ENCODE results near the gene C4orf50.
"Not testable (repeated sequence)": the region's sequence is repeated elsewhere in the genome, so short reads cannot be mapped to it uniquely, and the experiment has no call there.

C4orf50 gene

DNA sequence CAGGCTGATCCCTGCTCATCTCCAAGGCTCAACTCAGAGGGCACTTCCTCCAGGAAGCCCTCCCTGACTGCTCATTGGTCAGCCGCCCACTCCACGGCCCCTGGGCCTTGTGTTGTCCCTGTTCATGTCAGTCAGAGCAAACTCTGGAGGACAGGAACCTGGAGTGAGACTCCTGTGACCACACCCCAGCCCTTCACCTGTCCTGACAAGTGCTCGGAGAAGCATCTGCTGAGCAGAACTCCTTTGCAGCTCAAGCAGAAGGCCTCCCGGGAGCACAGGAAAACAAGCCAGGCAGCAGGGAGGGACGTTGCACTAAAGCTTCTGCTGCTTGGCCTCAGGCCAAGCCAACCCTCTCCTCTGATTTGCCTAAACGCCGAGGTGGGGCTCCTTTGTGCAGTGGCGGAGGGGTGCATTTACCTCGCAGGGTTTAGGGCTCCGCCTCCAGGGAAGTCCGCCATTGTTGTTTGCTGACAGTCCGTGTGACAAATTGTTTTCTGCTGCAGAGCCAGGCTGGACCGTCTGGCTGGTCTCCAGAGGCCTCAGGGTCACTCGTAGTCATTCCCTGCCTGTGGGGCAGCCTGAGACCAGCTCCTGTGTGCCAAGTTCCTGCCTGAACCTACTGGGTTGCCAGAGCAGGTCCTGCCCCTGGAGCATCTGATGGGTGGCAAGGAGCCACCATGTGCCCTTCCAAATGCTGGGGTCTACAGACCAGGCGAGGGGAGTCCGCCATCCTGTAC is 61.8 kb downstream of the C4orf50 start:
- H3K4me1 ChIP-seq (ENCODE audit: control insufficient read depth, insufficient read depth, low read length) = no peaks in the 10 kb centered on the region
- H3K9me3 ChIP-seq (ENCODE audit: control insufficient read depth in 2 of 2, low read length in 2 of 2) = no peaks in the 10 kb centered on the region
- peaks cover 10 to 27% of the 10 kb centered on the region in 2 donors for H3K27me3 ChIP-seq (ENCODE audit: control insufficient read depth in 1 of 2, insufficient read depth in 2 of 2, low read length in 2 of 2)
- no peaks in the 10 kb centered on the region for H3K36me3 ChIP-seq (ENCODE audit: control insufficient read depth in 2 of 2, insufficient read depth in 2 of 2, low read length in 2 of 2)
- no peak overlapping the region for H3K4me3 ChIP-seq (ENCODE audit: low read length in 2 of 2)
- H3K9ac ChIP-seq (ENCODE audit: low read length in 2 of 2) = no peak overlapping the region
- no peak overlapping the region for H3K27ac ChIP-seq (ENCODE audit: low read length)

- no peak overlapping the region for H3K27ac ChIP-seq (ENCODE audit: low read length)
- H3K9me3 ChIP-seq (ENCODE audit: control insufficient read depth in 2 of 2, low read length in 2 of 2) = no peaks in the 10 kb centered on the region
- no peaks in the 10 kb centered on the region for H3K36me3 ChIP-seq (ENCODE audit: control insufficient read depth in 2 of 2, insufficient read depth in 2 of 2, low read length in 2 of 2)
- no peaks in the 10 kb centered on the region for H3K4me1 ChIP-seq (ENCODE audit: control insufficient read depth, insufficient read depth, low read length)
- no peak overlapping the region for H3K9ac ChIP-seq (ENCODE audit: low read length in 2 of 2)
- H3K4me3 ChIP-seq (ENCODE audit: low read length in 2 of 2) = no peak overlapping the region
- peaks cover 10 to 27% of the 10 kb centered on the region in 2 donors for H3K27me3 ChIP-seq (ENCODE audit: control insufficient read depth in 1 of 2, insufficient read depth in 2 of 2, low read length in 2 of 2)
Observed at GRCh38 chr4:5955856-5956255, 62.4 kb downstream of the C4orf50 start.

- Histone ChIP-seq H3K4me1 (ENCODE audit: control insufficient read depth, insufficient read depth, low read length) (no peaks in the 10 kb centered on the region), H3K9ac (ENCODE audit: low read length in 2 of 2) (no peak overlapping the region), H3K27me3 (ENCODE audit: control insufficient read depth in 1 of 2, insufficient read depth in 2 of 2, low read length in 2 of 2) (peaks cover 10 to 28% of the 10 kb centered on the region in 2 donors), H3K4me3 (ENCODE audit: low read length in 2 of 2) (no peak overlapping the region), H3K27ac (ENCODE audit: low read length) (no peak overlapping the region), H3K9me3 (ENCODE audit: control insufficient read depth in 2 of 2, low read length in 2 of 2) (no peaks in the 10 kb centered on the region), H3K36me3 (ENCODE audit: control insufficient read depth in 2 of 2, insufficient read depth in 2 of 2, low read length in 2 of 2) (no peaks in the 10 kb centered on the region)
Observed at GRCh38 chr4:5955201-5955821, 62.9 kb downstream of the C4orf50 start.

GRCh38 chr4:5954056-5954760 is 64.0 kb downstream of the C4orf50 start:
- Histone ChIP-seq H3K27me3 (ENCODE audit: control insufficient read depth in 1 of 2, insufficient read depth in 2 of 2, low read length in 2 of 2) (peaks cover 8 to 30% of the 10 kb centered on the region in 2 donors), H3K4me3 (ENCODE audit: low read length in 2 of 2) (no peak overlapping the region), H3K9me3 (ENCODE audit: control insufficient read depth in 2 of 2, low read length in 2 of 2) (no peaks in the 10 kb centered on the region), H3K27ac (ENCODE audit: low read length) (no peak overlapping the region), H3K36me3 (ENCODE audit: control insufficient read depth in 2 of 2, insufficient read depth in 2 of 2, low read length in 2 of 2) (no peaks in the 10 kb centered on the region), H3K9ac (ENCODE audit: low read length in 2 of 2) (no peak overlapping the region), H3K4me1 (ENCODE audit: control insufficient read depth, insufficient read depth, low read length) (no peaks in the 10 kb centered on the region)

DNA sequence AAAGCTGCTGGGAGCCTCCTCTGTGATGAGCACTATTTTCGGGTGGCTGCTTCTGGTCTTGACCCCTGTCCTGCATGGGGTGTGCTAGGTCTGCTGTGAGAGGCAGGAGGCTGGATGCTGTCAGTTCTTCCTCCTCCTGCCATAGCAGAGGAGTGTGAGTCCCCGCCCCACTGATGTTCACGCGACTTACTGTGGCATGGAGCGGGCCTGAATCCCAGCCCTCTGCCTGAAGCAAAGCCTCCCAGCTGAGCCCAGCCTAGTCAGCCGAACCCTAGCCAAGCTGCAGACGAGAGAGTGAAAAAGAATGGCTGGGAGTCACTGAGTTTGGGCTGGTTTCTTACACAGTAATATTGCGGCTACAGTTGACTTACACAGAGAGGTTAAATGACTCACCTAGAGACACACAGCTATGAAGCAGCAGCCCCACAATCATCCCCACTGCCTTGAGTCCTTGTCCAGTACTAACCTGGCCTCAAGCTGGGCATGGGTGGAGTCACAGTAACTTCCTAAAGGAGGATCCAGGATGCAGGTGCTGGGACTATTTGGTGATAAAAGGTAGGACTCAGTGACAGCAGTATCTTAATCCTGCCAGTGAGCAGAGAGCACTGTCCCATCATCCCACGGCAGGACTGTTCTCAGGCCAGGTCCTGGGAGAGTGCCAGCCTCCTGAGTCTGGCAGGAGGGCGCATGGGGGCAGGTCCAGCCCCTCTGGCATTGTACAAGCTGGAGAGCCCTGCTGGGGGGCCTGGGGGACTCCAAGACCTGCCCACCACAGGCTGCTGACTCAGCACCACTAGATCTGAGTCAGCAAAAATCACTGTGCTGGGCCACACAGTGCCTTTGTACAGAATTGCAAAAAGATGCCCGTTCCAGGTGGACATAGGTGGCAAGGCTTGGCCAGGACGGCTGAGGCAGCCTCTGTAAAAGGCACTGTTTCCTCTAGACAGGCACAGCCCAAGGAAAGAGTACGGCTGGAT is 65.0 kb downstream of the C4orf50 start:
- Histone ChIP-seq H3K36me3 (ENCODE audit: control insufficient read depth in 2 of 2, insufficient read depth in 2 of 2, low read length in 2 of 2) (no peaks in the 10 kb centered on the region), H3K4me3 (ENCODE audit: low read length in 2 of 2) (no peak overlapping the region), H3K27me3 (ENCODE audit: control insufficient read depth in 1 of 2, insufficient read depth in 2 of 2, low read length in 2 of 2) (peaks cover 8 to 30% of the 10 kb centered on the region in 2 donors)

DNA sequence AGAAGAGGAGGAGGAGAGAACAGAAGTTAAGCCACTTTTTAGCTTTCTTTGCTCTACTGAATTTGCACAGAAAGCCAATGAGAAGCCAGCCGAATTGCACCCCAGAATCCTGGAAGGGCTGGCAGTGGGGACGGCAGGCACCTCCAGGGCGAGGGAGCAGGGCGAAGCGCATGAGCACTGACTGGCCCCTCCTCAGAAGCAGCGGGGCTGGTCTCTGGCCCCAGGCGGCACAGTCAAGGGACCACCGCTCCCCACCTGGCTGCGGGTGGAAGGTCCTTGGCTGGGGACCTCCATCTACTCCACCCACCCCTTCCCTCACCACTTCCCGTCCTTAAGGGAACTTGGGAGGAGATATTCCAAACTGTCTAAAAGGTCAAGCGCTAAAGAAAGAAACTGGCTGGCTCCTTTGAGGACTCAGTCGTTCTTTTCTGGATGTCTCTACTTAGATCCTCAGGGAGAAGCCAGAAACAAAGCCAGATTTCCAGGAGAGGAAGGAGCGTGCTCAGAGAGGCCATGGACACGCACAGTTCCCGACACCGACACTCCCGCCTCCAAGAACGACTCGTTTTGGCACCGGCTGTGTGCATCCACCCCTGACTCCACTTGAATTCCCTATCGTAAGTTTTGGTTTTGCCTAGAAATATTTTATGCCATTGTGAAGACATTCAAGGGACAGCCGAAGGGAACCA is 65.8 kb downstream of the C4orf50 start:
- Histone ChIP-seq H3K27ac (ENCODE audit: low read length) (no peak overlapping the region), H3K27me3 (ENCODE audit: control insufficient read depth in 1 of 2, insufficient read depth in 2 of 2, low read length in 2 of 2) (peaks cover 9 to 27% of the 10 kb centered on the region in 2 donors), H3K9ac (ENCODE audit: low read length in 2 of 2) (no peak overlapping the region), H3K36me3 (ENCODE audit: control insufficient read depth in 2 of 2, insufficient read depth in 2 of 2, low read length in 2 of 2) (no peaks in the 10 kb centered on the region), H3K4me1 (ENCODE audit: control insufficient read depth, insufficient read depth, low read length) (no peaks in the 10 kb centered on the region), H3K4me3 (ENCODE audit: low read length in 2 of 2) (no peak overlapping the region), H3K9me3 (ENCODE audit: control insufficient read depth in 2 of 2, low read length in 2 of 2) (no peaks in the 10 kb centered on the region)

More for the DNA sequence above, 65.0 kb downstream of the C4orf50 start:
- H3K27ac ChIP-seq (ENCODE audit: low read length) = no peak overlapping the region
- H3K4me1 ChIP-seq (ENCODE audit: control insufficient read depth, insufficient read depth, low read length) = no peaks in the 10 kb centered on the region
- H3K9me3 ChIP-seq (ENCODE audit: control insufficient read depth in 2 of 2, low read length in 2 of 2) = no peaks in the 10 kb centered on the region
- no peak overlapping the region for H3K9ac ChIP-seq (ENCODE audit: low read length in 2 of 2)

DNA sequence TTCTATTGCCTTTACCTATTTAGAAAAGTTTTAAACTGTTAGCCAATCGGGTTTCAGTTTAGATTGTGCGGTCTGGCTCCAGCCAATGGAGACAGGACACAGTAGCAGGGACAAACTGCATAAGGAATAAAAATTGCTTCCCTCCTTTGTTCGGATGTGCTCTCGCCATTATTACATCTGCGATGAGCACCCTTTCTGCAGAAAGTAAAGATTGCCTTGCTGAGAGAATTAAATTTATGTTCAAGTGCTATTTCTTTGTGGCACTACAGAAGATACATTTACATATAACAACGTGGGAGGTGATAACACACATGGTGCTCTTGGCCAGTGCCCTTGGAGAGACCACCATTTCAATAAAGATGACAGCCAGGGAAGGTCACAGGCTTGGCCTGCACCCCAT is 71.6 kb downstream of the C4orf50 start:
- not testable (repeated sequence) for H3K27ac ChIP-seq (ENCODE audit: low read length); H3K9ac ChIP-seq (ENCODE audit: low read length in 2 of 2); H3K9me3 ChIP-seq (ENCODE audit: control insufficient read depth in 2 of 2, low read length in 2 of 2); H3K36me3 ChIP-seq (ENCODE audit: control insufficient read depth in 2 of 2, insufficient read depth in 2 of 2, low read length in 2 of 2); H3K4me3 ChIP-seq (ENCODE audit: low read length in 2 of 2); H3K4me1 ChIP-seq (ENCODE audit: control insufficient read depth, insufficient read depth, low read length)
- peaks cover 9 to 15% of the 10 kb centered on the region in 2 donors for H3K27me3 ChIP-seq (ENCODE audit: control insufficient read depth in 1 of 2, insufficient read depth in 2 of 2, low read length in 2 of 2)

- no peaks in the 10 kb centered on the region for H3K36me3 ChIP-seq (ENCODE audit: control insufficient read depth in 2 of 2, insufficient read depth in 2 of 2, low read length in 2 of 2)
- no peak overlapping the region for H3K9ac ChIP-seq (ENCODE audit: low read length in 2 of 2)
- H3K4me1 ChIP-seq (ENCODE audit: control insufficient read depth, insufficient read depth, low read length) = no peaks in the 10 kb centered on the region
- peaks cover 2 to 6% of the 10 kb centered on the region in 2 donors for H3K9me3 ChIP-seq (ENCODE audit: control insufficient read depth in 2 of 2, low read length in 2 of 2)
- H3K27ac ChIP-seq (ENCODE audit: low read length) = no peak overlapping the region
- H3K27me3 ChIP-seq (ENCODE audit: control insufficient read depth in 1 of 2, insufficient read depth in 2 of 2, low read length in 2 of 2) = peaks cover 9 to 15% of the 10 kb centered on the region in 2 donors
- H3K4me3 ChIP-seq (ENCODE audit: low read length in 2 of 2) = no peak overlapping the region
Observed at GRCh38 chr4:5945936-5946335, 72.3 kb downstream of the C4orf50 start.

DNA sequence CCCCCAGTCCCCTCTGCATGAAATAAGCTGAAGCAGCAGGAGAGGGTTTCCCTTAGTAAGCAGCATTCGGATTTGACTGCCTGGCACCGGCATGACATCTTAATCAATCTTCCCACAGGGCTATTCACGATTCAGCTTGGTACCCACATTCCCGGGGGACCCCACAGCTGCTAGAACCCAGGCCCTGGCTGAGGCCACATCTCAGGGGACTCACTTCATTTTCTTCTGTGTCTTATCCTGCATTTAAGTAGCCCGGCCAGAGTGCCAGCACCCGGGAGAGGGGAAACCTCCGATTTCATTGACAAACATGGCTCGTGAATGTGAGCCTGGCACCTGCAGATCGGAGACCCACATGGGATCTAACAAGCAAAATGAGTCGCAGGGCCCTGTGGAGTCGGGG is 73.1 kb downstream of the C4orf50 start:
- Histone ChIP-seq H3K27me3 (ENCODE audit: control insufficient read depth in 1 of 2, insufficient read depth in 2 of 2, low read length in 2 of 2) (peaks cover 9 to 16% of the 10 kb centered on the region in 2 donors), H3K27ac (ENCODE audit: low read length) (no peak overlapping the region), H3K36me3 (ENCODE audit: control insufficient read depth in 2 of 2, insufficient read depth in 2 of 2, low read length in 2 of 2) (no peaks in the 10 kb centered on the region), H3K4me3 (ENCODE audit: low read length in 2 of 2) (no peak overlapping the region), H3K9me3 (ENCODE audit: control insufficient read depth in 2 of 2, low read length in 2 of 2) (peaks cover 5 to 6% of the 10 kb centered on the region in 2 donors), H3K4me1 (ENCODE audit: control insufficient read depth, insufficient read depth, low read length) (no peaks in the 10 kb centered on the region), H3K9ac (ENCODE audit: low read length in 2 of 2) (no peak overlapping the region)

- Histone ChIP-seq H3K27me3 (ENCODE audit: control insufficient read depth in 1 of 2, insufficient read depth in 2 of 2, low read length in 2 of 2) (peaks cover 9 to 13% of the 10 kb centered on the region in 2 donors), H3K9me3 (ENCODE audit: control insufficient read depth in 2 of 2, low read length in 2 of 2) (peaks cover 5 to 6% of the 10 kb centered on the region in 2 donors), H3K9ac (ENCODE audit: low read length in 2 of 2) (no peak overlapping the region), H3K27ac (ENCODE audit: low read length) (no peak overlapping the region), H3K4me1 (ENCODE audit: control insufficient read depth, insufficient read depth, low read length) (no peaks in the 10 kb centered on the region), H3K36me3 (ENCODE audit: control insufficient read depth in 2 of 2, insufficient read depth in 2 of 2, low read length in 2 of 2) (no peaks in the 10 kb centered on the region), H3K4me3 (ENCODE audit: low read length in 2 of 2) (no peak overlapping the region)
Observed at GRCh38 chr4:5943561-5943960, 74.7 kb downstream of the C4orf50 start.

Data from stomach smooth muscle (tissue), 2 donors.